Neutrophil (primary cell): ENCODE results near the gene SPATA17.

Experiments
- H3K27ac ChIP-seq: fragments of 200-600 bp; sonication (generic); 2 replicates; pipeline ENCODE4 v1.5.1; 2016; ENCODE audit warnings: mild to moderate bottlenecking, moderate library complexity
- H3K27me3 ChIP-seq: fragments of 200-600 bp; sonication (generic); 2 replicates; pipeline ENCODE4 v1.6.0; 2016; ENCODE audit warnings: mild to moderate bottlenecking
- H3K36me3 ChIP-seq: fragments of 200-600 bp; sonication (generic); 2 replicates; pipeline ENCODE4 v1.5.1; 2017
- H3K4me1 ChIP-seq, 2 experiments: fragments of 200-600 bp in 1 of 2; sonication (generic) in 1 of 2; 1 replicate in 1 of 2; 2 replicates in 1 of 2; pipeline versions ENCODE4 v1.5.1 to v1.6.1; 2013 to 2016; ENCODE audit warnings: low read depth in 1 of 2, low read length in 1 of 2, mild to moderate bottlenecking in 1 of 2, moderate library complexity in 1 of 2; ENCODE audit not compliant: control insufficient read depth in 1 of 2, insufficient read depth in 1 of 2
- H3K4me3 ChIP-seq, 2 experiments: fragments of 200-600 bp in 1 of 2; sonication (generic) in 1 of 2; 1 replicate in 1 of 2; 2 replicates in 1 of 2; pipeline ENCODE4 v1.5.1; 2013 to 2016; ENCODE audit warnings: low read depth in 1 of 2, low read length in 1 of 2, mild to moderate bottlenecking in 1 of 2, moderate library complexity in 1 of 2
- H3K9me3 ChIP-seq: fragments of 200-600 bp; sonication (generic); 2 replicates; pipeline ENCODE4 v1.5.1; 2016
- TF ChIP-seq, protein P1 (sequence below): fragments of 200-600 bp; sonication (generic); IDR thresholded peaks from 2 replicates; pipeline ENCODE4 v1.5.1; 2016; ENCODE audit warnings: antibody characterized with exemption

The SPATA17 gene

DNA sequence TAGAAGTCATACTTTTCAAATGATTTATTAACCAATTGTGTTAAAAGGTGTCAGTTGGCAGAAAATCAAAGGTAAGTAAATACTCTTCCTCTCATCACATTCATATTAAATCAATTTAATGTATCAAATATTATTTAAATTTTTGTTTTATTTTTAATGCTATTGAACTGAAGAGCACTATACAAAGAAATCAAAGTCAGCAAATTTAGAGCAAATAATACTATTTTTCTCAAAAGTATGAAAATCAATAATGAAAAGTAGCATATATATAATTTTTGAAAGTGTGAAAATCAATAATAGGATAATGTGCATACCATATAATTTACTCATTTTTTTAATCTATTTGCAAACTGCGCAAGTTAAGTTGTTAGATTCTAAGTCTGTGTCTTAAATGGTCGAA lies 181.0 kb downstream of the SPATA17 start:
- Histone ChIP-seq H3K9me3 (no peaks in the 10 kb centered on the region), H3K36me3 (no peaks in the 10 kb centered on the region), H3K4me1 (no peaks in the 10 kb centered on the region), H3K27ac (no peak overlapping the region), H3K27me3 (no peaks in the 10 kb centered on the region), H3K4me3 (no peak overlapping the region)
- TF ChIP-seq, protein P1, sequence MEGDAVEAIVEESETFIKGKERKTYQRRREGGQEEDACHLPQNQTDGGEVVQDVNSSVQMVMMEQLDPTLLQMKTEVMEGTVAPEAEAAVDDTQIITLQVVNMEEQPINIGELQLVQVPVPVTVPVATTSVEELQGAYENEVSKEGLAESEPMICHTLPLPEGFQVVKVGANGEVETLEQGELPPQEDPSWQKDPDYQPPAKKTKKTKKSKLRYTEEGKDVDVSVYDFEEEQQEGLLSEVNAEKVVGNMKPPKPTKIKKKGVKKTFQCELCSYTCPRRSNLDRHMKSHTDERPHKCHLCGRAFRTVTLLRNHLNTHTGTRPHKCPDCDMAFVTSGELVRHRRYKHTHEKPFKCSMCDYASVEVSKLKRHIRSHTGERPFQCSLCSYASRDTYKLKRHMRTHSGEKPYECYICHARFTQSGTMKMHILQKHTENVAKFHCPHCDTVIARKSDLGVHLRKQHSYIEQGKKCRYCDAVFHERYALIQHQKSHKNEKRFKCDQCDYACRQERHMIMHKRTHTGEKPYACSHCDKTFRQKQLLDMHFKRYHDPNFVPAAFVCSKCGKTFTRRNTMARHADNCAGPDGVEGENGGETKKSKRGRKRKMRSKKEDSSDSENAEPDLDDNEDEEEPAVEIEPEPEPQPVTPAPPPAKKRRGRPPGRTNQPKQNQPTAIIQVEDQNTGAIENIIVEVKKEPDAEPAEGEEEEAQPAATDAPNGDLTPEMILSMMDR = no peak

DNA sequence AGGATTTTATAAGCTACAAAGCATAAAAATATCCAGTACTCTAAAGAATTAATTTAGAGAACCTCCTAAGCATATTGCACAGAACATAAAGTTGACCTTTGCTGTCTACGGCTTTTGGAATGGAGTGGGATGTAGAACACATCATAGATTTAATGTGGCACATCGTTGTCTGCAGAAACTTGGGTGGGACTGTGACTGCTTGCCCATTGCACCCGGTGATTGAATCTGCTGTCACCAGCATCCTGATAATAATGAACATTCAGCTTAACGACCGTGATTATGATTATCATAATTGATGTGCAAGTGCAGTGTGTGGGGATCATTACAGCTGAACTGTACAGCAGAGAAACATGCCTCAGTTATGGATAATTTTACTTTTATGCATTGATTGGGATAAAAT lies 181.9 kb downstream of the SPATA17 start:
- Histone ChIP-seq H3K27ac (no peak overlapping the region), H3K36me3 (no peaks in the 10 kb centered on the region), H3K27me3 (no peaks in the 10 kb centered on the region), H3K4me1 (no peaks in the 10 kb centered on the region), H3K9me3 (no peaks in the 10 kb centered on the region), H3K4me3 (no peak overlapping the region)
- TF ChIP-seq, protein P1 = no peak

DNA sequence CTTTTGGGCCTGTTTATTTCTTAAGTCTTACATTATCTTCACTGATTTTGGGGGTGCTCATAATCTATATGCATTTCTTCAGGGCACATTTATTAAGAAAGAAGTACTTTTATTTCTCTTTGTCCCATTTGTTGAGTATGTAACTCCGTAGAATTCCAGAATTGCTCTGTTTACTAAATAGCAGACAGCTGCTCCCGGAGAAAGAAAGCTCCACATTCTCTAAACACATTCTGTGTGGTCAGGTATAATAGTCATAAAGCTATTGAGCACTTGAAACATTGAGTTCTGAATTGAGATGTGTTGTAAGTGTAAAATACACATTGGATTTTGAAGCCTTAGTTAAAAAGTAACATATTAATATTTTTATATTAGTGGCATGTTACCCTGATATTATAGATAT lies 206.5 kb downstream of the SPATA17 start:
- Histone ChIP-seq H3K4me3 (no peak overlapping the region), H3K9me3 (no peaks in the 10 kb centered on the region), H3K27me3 (no peaks in the 10 kb centered on the region), H3K36me3 (no peaks in the 10 kb centered on the region), H3K27ac (no peak overlapping the region), H3K4me1 (no peaks in the 10 kb centered on the region)
- TF ChIP-seq, protein P1 = no peak

DNA sequence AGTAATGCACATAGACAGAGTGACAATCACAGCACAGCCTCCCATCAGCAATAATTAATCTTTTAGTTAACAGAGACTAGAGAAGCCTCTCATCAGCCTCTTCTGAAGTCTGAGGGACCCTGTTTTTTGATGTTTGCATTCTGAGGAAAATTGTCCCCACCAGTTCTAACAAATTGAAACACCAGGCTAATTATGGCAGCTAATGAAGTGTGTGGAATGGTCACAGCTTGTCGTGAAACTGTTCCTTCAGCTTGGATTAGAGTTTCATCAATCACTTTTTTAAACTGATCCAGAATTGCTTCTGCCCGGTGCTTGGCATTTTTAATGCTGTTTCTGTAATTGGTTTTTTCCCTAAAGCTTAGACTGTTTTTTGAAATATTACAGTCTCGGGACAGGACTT lies 208.0 kb downstream of the SPATA17 start:
- no peaks in the 10 kb centered on the region for H3K36me3 ChIP-seq
- no peak overlapping the region for H3K4me3 ChIP-seq
- H3K27ac ChIP-seq = no peak overlapping the region
- H3K9me3 ChIP-seq = no peaks in the 10 kb centered on the region
- TF ChIP-seq, protein P1 = no peak
- H3K4me1 ChIP-seq = no peaks in the 10 kb centered on the region
- H3K27me3 ChIP-seq = no peaks in the 10 kb centered on the region

DNA sequence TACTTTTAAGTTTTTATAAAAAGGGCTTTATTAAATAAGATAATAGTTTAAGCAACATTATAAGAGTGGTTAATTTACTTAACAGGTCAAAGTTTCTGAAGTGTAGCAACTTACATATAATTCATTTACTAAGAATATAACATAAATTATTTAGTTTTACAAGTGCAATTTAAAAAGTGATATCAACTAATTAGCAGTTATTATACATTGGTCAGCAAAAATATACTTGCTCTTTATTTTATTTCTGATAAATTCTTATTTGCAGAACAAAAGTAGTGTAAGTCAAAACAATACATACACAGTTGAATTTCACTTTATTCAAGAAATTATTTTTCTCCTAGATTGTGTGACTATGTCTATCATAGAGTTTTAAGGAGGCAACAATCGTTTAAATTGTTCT lies 215.6 kb downstream of the SPATA17 start:
- Histone ChIP-seq H3K36me3 (no peaks in the 10 kb centered on the region), H3K27ac (no peak overlapping the region), H3K4me3 (no peak overlapping the region), H3K4me1 (no peaks in the 10 kb centered on the region), H3K9me3 (no peaks in the 10 kb centered on the region), H3K27me3 (no peaks in the 10 kb centered on the region)
- TF ChIP-seq, protein P1 = no peak

DNA sequence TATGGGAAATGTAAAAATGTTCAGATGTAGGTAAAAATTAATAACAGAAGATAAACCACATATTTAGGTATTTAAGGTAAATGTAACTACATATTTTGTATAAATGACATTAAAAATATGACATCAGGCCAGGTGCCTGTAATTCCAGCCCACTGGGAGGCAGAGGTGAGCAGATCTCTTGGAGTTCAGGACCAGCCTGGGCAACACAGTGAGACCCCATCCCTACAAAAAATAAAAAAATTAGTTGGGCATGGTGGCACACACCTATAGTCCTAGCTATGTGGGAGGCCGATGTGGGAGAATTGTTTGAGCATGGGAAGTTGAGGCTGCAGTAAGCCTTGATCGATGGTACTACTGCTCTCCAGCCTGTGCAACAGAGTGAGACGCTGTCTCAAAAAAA lies 216.5 kb downstream of the SPATA17 start:
- Histone ChIP-seq H3K27me3 (no peaks in the 10 kb centered on the region), H3K36me3 (no peaks in the 10 kb centered on the region), H3K4me3 (no peak overlapping the region), H3K4me1 (no peaks in the 10 kb centered on the region), H3K9me3 (no peaks in the 10 kb centered on the region), H3K27ac (no peak overlapping the region)
- TF ChIP-seq, protein P1 = no peak
